ENCODE data around the gene ALDH18A1. TPM values are rescaled to one million over a fixed set of nuclear protein-coding genes. Genes with fewer than 3 reads are reported as not detected.
A peak's percentile ranks its signal among the peaks of the same experiment; 100 is the strongest.
"Not testable (repeated sequence)": the region's sequence is repeated elsewhere in the genome, so short reads cannot be mapped to it uniquely, and the experiment has no call there.

ALDH18A1 gene
- total RNA-seq, 2 experiments from 2014 or later: 82.1 to 91.7 TPM

DNA sequence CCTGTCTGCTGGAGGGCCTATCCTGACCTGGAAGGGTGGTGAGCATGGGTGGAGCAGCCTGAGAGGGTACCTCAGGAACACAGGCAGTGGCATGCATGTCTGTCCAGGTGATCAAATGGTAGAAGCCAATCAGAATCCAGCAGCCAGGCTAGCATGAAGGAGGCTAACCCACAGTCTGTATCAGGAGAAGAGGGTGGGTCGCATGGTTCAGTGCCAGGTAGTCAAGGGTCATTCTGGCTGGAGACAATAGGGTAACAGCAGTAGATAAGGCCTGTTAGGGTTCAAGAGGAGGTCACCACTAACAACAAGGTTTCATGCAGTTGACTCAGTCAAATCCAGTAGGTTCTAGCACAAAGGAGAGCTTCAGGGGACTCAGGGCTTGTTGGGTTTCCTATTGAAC, 10.4 kb downstream of the ALDH18A1 start:
- Mint-ChIP-seq H3K4me3 (no peak overlapping the region), H3K9me3 (peaks cover 2% of the 10 kb centered on the region), H3K27me3 (ENCODE audit: low read depth) (no peaks in the 10 kb centered on the region), H3K4me1 (ENCODE audit: low read depth) (no peaks in the 10 kb centered on the region), H3K27ac (no peak overlapping the region), H3K36me3 (ENCODE audit: low read depth) (peaks cover 38% of the 10 kb centered on the region)
- intact Hi-C loops (cut with micrococcal nuclease): no loop called here
- DNase-seq: no peak
- CTCF ChIA-PET: no interaction called here

DNA sequence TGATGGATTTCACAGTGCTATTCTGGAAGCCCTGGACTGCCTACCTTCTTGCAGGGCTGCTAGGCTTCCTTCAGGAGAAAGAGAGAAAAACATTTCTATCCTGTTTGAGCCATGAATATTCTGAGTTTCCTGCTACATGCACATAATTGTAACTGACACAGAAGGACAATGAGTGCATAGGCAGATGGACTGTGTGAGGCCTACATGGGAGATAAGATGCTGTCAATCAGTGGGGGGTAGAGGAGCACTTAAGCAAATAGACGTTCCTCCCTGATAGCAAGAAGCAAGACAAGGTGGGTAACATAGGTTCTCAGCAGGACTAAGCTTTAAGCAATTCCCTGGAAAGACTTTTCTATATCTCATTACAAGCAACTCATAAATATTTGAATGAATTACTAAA, 11.6 kb downstream of the ALDH18A1 start:
- H3K4me1 Mint-ChIP-seq (ENCODE audit: low read depth): no peaks in the 10 kb centered on the region
- peaks cover 32% of the 10 kb centered on the region for H3K36me3 Mint-ChIP-seq (ENCODE audit: low read depth)
- H3K27me3 Mint-ChIP-seq (ENCODE audit: low read depth): no peaks in the 10 kb centered on the region
- H3K4me3 Mint-ChIP-seq: no peak overlapping the region
- intact Hi-C loops (cut with micrococcal nuclease): no loop called here
- no peaks in the 10 kb centered on the region for H3K9me3 Mint-ChIP-seq
- no peak overlapping the region for H3K27ac Mint-ChIP-seq
- CTCF ChIA-PET: no interaction called here
- no peak for DNase-seq

DNA sequence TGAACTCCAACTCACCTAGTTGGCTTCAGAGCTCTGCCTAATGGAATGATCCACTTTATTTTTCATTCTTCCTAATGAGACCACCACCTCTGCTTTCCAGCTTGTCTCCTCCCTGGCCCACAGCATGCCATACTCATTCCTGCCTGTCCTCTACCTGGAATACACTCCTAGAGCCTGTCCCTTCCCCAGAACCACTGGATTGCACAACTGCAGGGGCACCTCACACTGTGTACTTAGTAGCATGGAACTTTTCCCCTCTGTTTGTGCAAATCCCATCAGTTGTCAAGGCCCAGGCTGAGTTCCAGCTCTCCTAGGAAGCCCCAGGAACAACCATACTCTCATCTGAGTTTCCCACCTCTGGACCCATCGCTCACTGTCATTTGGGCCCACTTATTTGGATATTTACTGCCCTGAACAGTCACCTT, 15.6 kb downstream of the ALDH18A1 start:
- intact Hi-C loops (cut with micrococcal nuclease): no loop called here
- no peak overlapping the region for H3K4me3 Mint-ChIP-seq
- H3K36me3 Mint-ChIP-seq (ENCODE audit: low read depth): peaks cover 28% of the 10 kb centered on the region
- DNase-seq: no peak
- H3K9me3 Mint-ChIP-seq: no peaks in the 10 kb centered on the region
- H3K27ac Mint-ChIP-seq: no peak overlapping the region
- H3K4me1 Mint-ChIP-seq (ENCODE audit: low read depth): no peaks in the 10 kb centered on the region
- CTCF ChIA-PET: no interaction called here
- no peaks in the 10 kb centered on the region for H3K27me3 Mint-ChIP-seq (ENCODE audit: low read depth)

DNA sequence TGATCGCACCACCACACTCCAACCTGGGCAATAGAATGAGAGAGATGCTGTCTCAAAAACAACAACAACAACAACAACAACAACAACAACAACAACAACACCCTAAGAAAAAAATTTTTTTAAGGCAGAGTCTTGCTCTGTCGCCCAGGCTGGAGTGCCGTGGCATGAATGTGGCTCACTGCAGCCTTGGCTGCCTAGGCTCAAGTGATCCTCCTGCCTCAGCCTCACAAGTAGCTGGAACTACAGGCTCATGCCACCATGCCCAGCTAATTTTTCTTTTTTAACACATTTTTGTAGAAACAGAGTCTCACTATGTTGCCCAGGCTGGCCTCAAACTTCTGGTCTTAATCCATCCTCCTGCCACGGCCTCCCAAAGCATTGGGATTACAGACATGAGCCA, 18.6 kb downstream of the ALDH18A1 start:
- no peak for DNase-seq
- intact Hi-C loops (cut with micrococcal nuclease): no loop called here
- Mint-ChIP-seq H3K4me3 (no peak overlapping the region), H3K9me3 (no peaks in the 10 kb centered on the region), H3K4me1 (ENCODE audit: low read depth) (no peaks in the 10 kb centered on the region), H3K36me3 (ENCODE audit: low read depth) (peaks cover 47% of the 10 kb centered on the region), H3K27me3 (ENCODE audit: low read depth) (no peaks in the 10 kb centered on the region), H3K27ac (no peak overlapping the region)
- CTCF ChIA-PET: interaction anchor here (0.7 kb wide), 1 partner anchor 56 kb away, joined by 3 read pairs; the partner anchor contains the start of gene TCTN3

DNA sequence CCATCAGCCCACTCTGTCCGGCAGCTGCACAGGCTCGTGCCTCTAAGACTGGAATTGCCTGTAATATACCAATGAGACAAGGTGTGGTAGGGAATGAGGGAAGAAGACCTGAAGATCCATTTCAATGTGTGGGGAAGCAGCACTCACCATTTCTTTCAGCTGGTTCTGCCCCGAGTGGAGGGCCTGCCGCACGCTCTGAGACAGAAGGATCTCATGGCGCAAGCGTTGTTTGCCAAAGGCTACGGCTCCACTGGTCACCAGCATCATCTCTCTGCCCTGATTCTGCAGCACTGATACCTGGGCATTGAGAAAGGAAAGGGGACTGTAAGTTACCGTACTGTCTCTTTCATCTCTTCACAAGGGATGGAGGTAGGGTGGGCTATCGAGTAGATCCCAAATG, 19.4 kb downstream of the ALDH18A1 start:
- Mint-ChIP-seq H3K4me3 (no peak overlapping the region), H3K36me3 (ENCODE audit: low read depth) (peaks cover 48% of the 10 kb centered on the region), H3K27me3 (ENCODE audit: low read depth) (no peaks in the 10 kb centered on the region), H3K27ac (no peak overlapping the region), H3K4me1 (ENCODE audit: low read depth) (no peaks in the 10 kb centered on the region), H3K9me3 (no peaks in the 10 kb centered on the region)
- DNase-seq: no peak
- intact Hi-C loops (cut with micrococcal nuclease): no loop called here
- CTCF ChIA-PET: interaction anchor here (0.7 kb wide), 1 partner anchor 57 kb away, joined by 3 read pairs; the partner anchor contains the start of gene TCTN3

DNA sequence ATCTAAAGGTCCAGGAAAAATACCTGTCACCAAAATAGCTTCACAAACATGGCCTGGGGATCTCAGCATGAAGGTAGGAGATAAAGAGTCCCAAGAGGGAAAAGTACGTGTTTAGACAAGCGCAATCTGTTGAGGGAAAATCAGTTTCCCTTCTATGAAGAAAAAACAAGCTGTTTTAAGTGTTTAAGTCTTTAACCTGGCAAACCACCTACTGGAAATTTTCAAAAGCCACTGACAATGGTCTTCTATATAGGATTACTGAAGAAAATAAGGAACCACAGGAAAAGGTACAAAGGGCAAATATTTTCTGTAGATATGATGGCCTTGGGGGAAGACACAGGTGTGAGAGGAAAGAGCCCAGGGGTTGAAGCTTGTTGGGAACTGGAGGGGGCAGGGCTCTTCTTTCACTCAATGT, 21.2 kb downstream of the ALDH18A1 start:
- CTCF ChIA-PET: interaction anchor here (1.4 kb wide), 1 partner anchor 45 kb away, joined by 5 read pairs; no protein-coding TSS in a partner anchor
- Mint-ChIP-seq H3K4me3 (no peak overlapping the region), H3K36me3 (ENCODE audit: low read depth) (peaks cover 52% of the 10 kb centered on the region), H3K27me3 (ENCODE audit: low read depth) (no peaks in the 10 kb centered on the region), H3K4me1 (ENCODE audit: low read depth) (no peaks in the 10 kb centered on the region), H3K27ac (peak overlapping the region; percentile 24), H3K9me3 (no peaks in the 10 kb centered on the region)
- intact Hi-C loops (cut with micrococcal nuclease): no loop called here
- no peak for DNase-seq

DNA sequence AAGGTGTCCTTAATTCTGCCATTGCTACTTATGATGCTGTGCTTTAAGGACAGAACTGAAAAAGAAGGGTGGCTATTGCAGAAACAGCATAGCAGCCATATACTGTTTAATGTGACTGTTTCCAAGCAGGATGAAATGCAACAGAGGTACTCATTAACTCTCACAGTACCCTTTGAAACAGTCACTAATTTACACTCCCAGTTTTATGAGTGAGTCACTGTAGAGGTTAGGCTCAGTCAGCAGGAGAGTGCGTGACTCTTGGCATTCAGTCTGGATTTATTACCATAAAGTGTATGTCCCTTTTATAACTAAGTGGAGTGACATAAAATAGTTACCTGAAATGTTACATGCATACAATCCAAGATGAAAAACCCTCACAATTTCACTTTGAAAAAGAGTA, 27.7 kb downstream of the ALDH18A1 start:
- CTCF ChIA-PET: no interaction called here
- Mint-ChIP-seq H3K27me3 (ENCODE audit: low read depth) (no peaks in the 10 kb centered on the region), H3K36me3 (ENCODE audit: low read depth) (peaks cover 59% of the 10 kb centered on the region), H3K27ac (no peak overlapping the region), H3K4me3 (no peak overlapping the region), H3K4me1 (ENCODE audit: low read depth) (no peaks in the 10 kb centered on the region), H3K9me3 (no peaks in the 10 kb centered on the region)
- intact Hi-C loops (cut with micrococcal nuclease): no loop called here
- DNase-seq: no peak

DNA sequence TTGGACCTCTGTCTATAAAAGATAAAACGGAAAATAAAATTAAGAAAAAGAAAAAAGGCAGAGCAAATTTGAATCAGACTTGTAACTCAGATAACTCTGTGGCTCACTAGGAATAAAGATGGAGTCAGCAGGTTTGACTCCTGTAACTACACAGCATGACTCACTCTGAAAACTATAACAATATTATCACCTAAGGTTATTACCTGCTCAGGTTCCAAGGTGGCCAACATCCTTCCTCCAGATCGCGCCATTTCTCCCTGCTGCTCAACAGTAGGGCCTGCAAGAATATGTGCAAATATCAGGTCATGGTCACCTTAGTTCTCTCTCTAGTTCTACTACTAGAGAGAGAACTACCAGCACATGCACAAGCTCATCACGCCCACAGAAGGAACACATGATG, 30.0 kb downstream of the ALDH18A1 start:
- Mint-ChIP-seq H3K36me3 (ENCODE audit: low read depth) (peaks cover 52% of the 10 kb centered on the region), H3K27me3 (ENCODE audit: low read depth) (no peaks in the 10 kb centered on the region), H3K27ac (no peak overlapping the region), H3K9me3 (no peaks in the 10 kb centered on the region), H3K4me1 (ENCODE audit: low read depth) (no peaks in the 10 kb centered on the region), H3K4me3 (no peak overlapping the region)
- intact Hi-C loops (cut with micrococcal nuclease): no loop called here
- DNase-seq: no peak
- CTCF ChIA-PET: interaction anchor here (0.6 kb wide), 1 partner anchor 12 kb away, joined by 3 read pairs; no protein-coding TSS in a partner anchor

DNA sequence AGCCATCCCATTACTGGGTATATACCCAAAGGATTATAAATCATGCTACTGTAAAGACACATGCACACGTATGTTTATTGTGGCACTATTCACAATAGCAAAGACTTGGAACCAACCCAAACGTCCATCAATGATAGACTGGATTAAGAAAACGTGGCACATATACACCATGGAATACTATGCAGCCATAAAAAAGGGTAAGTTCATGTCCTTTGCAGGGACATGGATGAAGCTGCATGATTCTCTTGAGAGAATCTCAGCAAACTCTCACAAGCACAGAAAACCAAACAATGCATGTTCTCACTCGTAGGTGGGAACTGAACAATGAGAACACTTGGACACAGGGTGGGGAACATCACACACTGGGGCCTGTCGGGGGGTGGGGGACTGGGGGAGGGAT, 36.1 kb downstream of the ALDH18A1 start:
- peaks cover 50% of the 10 kb centered on the region for H3K36me3 Mint-ChIP-seq (ENCODE audit: low read depth)
- H3K27ac Mint-ChIP-seq; intact Hi-C loops (cut with micrococcal nuclease); DNase-seq; H3K27me3 Mint-ChIP-seq (ENCODE audit: low read depth); H3K4me3 Mint-ChIP-seq; H3K9me3 Mint-ChIP-seq; H3K4me1 Mint-ChIP-seq (ENCODE audit: low read depth): not testable (repeated sequence)
- CTCF ChIA-PET: interaction anchor here (1.3 kb wide), 1 partner anchor 73 kb away, joined by 3 read pairs; the partner anchor contains the start of gene TCTN3

DNA sequence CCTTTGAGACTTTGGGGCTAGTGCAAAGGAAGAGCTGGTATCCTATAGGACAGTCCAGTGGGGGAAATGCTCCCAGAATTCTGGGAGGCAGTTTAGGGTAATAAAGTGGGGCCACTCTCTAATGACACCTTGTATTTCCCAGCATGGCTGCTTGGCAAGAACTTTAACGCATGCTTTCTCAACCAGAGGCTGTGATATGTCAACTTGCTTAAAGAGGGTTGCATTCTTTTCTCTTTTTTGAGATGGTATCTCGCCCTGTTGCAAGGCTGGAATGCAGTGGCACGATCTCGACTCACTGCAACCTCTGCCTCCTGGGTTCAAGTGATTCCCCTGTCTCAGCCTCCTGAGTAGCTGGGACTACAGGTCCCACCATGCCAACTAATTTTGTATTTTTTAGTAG, 38.4 kb downstream of the ALDH18A1 start:
- peaks cover 3% of the 10 kb centered on the region for H3K9me3 Mint-ChIP-seq
- intact Hi-C loops (cut with micrococcal nuclease): no loop called here
- H3K4me1 Mint-ChIP-seq (ENCODE audit: low read depth): no peaks in the 10 kb centered on the region
- DNase-seq: no peak
- no peak overlapping the region for H3K4me3 Mint-ChIP-seq
- no peak overlapping the region for H3K27ac Mint-ChIP-seq
- H3K27me3 Mint-ChIP-seq (ENCODE audit: low read depth): no peaks in the 10 kb centered on the region
- H3K36me3 Mint-ChIP-seq (ENCODE audit: low read depth): peaks cover 52% of the 10 kb centered on the region
- CTCF ChIA-PET: no interaction called here

DNA sequence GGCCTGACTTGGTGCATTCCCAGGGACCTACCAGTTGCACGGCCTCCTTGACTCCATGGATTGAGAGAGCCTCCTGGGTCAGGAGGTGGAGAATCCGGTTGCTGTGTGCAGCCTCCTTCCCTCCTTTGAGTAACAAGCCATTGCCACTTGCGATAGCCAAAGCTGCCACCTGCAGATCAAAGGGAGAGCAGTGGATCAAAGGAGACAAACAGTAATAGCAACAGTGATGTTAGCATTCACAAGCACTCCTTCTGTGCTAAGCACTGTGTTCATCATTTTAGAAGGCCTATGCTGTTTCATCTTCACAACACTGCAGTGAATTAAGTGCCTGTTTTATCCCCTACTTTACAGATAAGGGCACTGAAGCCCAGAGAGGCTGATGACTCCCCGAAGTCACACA, 40.1 kb downstream of the ALDH18A1 start:
- Mint-ChIP-seq H3K4me3 (no peak overlapping the region), H3K36me3 (ENCODE audit: low read depth) (peaks cover 54% of the 10 kb centered on the region), H3K27me3 (ENCODE audit: low read depth) (no peaks in the 10 kb centered on the region), H3K27ac (no peak overlapping the region), H3K4me1 (ENCODE audit: low read depth) (no peaks in the 10 kb centered on the region), H3K9me3 (peaks cover 3% of the 10 kb centered on the region)
- CTCF ChIA-PET: no interaction called here
- intact Hi-C loops (cut with micrococcal nuclease): no loop called here
- DNase-seq: no peak

DNA sequence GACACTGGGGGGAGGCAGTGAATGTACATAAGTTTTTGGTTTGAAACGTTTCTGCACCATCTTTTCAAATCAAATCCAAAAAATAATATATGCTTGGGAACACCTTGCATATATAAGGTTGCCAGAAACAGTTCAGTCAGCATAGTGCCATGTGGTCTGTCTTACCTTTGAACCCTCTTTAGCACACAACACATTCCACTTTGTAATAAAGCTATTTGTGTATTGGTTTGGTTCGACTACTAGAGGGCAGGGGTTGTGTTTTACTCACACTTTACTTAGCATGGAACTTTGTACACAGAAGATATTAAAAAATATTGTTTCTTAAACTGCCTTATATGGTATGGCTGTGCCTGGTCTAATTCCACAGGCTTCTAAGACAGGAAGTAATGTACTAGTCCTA, 43.2 kb downstream of the ALDH18A1 start:
- Mint-ChIP-seq H3K4me1 (ENCODE audit: low read depth) (no peaks in the 10 kb centered on the region), H3K9me3 (no peaks in the 10 kb centered on the region), H3K4me3 (no peak overlapping the region), H3K27ac (no peak overlapping the region), H3K27me3 (ENCODE audit: low read depth) (no peaks in the 10 kb centered on the region), H3K36me3 (ENCODE audit: low read depth) (peaks cover 53% of the 10 kb centered on the region)
- CTCF ChIA-PET: interaction anchor here (0.5 kb wide), 1 partner anchor 235 kb away, joined by 3 read pairs; no protein-coding TSS in a partner anchor
- no peak for DNase-seq
- intact Hi-C loops (cut with micrococcal nuclease): no loop called here

DNA sequence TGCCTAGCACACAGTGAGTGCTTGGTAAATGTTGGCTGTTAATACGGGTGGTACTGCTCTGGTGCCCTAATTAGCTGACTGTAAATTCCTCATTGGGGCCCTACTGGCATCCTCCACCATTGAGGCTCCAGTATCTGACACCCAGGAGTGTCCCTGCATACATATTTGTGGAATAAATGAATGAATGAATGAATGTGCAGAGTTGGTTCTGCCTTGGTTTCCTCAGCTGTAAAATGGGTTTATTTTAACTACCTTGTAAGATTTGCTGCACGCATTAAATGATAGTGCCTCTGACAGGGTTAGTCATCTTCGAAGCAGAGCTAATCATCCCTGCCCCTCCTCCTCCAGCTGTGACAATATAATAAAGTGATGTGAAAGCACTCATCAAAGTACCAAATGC, 45.8 kb downstream of the ALDH18A1 start:
- H3K9me3 Mint-ChIP-seq: no peaks in the 10 kb centered on the region
- H3K4me1 Mint-ChIP-seq (ENCODE audit: low read depth): no peaks in the 10 kb centered on the region
- no peak for DNase-seq
- intact Hi-C loops (cut with micrococcal nuclease): no loop called here
- no peaks in the 10 kb centered on the region for H3K27me3 Mint-ChIP-seq (ENCODE audit: low read depth)
- no peak overlapping the region for H3K4me3 Mint-ChIP-seq
- CTCF ChIA-PET: no interaction called here
- H3K36me3 Mint-ChIP-seq (ENCODE audit: low read depth): peaks cover 51% of the 10 kb centered on the region
- no peak overlapping the region for H3K27ac Mint-ChIP-seq

Measured in activated naive CD4-positive, alpha-beta T cell treated with anti-CD3 and anti-CD28 coated beads for 36 hours (primary cell).